CD4-positive, alpha-beta T cell treated with Interleukin-15 for 4 hours (primary cell): Measurements from ENCODE around the gene KLHL28.

Source experiments
- DNase-seq: peaks from one replicate; pipeline ENCODE4 v3.0.0-alpha.2; 2020; ENCODE audit warnings: low spot score

KLHL28 gene, protein sequence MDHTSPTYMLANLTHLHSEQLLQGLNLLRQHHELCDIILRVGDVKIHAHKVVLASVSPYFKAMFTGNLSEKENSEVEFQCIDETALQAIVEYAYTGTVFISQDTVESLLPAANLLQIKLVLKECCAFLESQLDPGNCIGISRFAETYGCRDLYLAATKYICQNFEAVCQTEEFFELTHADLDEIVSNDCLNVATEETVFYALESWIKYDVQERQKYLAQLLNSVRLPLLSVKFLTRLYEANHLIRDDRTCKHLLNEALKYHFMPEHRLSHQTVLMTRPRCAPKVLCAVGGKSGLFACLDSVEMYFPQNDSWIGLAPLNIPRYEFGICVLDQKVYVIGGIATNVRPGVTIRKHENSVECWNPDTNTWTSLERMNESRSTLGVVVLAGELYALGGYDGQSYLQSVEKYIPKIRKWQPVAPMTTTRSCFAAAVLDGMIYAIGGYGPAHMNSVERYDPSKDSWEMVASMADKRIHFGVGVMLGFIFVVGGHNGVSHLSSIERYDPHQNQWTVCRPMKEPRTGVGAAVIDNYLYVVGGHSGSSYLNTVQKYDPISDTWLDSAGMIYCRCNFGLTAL

DNA sequence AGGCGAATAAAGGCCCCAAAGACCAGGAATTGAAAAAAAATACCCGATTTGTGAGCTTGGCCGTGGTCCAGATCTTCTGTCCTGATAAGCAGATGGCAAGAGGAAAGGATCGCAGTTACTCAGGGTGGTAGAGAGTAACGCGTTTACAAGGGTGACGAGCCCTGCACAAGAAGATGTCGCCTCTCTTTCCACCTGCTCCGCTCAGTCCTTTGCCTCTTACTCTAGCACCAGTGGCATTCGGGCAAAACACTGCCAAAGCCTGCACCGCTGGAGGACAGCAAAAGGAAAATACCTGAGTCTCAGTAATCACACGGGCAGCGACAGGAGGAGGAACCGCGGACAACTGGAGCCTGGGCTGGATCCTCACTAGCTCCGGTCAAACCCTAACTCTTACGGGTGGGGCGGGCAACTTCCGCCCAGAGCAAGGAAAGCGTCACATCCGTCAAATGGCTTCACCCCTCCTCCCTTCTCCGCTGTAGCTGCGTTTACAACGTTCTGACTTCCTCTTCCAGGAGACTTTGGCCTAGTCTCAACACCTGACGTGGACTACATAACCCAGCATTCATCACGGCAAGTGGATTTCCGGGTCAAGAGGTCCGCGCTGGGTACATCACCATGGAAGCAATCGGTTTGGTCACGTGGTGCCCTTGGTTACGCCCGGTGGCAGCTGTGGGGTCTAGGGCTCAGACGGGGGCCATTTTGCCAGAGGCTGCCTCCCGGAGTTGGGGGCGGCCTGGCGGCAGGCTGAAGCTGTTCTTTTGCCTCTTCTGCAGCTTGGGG is at the start of gene KLHL28, which contains the start of gene TOGARAM1:
TSS of gene KLHL28 (minus strand) at position 394 of the 780 bp plus-strand sequence. CDS start 16,019 bp downstream, outside the sequence.
TSS of gene TOGARAM1 (plus strand) at position 637 of the 780 bp plus-strand sequence. CDS start 232 bp downstream, outside the sequence.
- peak; percentile 98 for DNase-seq

DNA sequence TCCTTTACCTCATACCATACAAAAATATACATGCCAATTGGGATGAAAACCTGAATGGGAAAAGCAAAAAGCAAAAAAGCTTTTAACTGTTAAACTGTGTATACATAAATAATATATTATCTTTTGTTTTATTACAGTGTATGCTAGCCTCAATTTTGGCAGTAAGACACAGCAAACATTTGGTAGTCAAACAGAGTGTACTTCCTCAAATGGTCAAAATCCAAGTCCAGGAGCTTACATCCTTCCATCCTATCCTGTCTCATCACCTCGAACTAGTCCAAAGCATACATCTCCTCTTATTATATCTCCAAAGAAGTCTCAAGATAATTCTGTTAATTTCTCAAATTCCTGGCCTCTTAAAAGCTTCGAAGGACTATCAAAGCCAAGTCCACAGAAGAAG is 42.2 kb upstream of the KLHL28 start:
- DNase-seq: no peak

DNA sequence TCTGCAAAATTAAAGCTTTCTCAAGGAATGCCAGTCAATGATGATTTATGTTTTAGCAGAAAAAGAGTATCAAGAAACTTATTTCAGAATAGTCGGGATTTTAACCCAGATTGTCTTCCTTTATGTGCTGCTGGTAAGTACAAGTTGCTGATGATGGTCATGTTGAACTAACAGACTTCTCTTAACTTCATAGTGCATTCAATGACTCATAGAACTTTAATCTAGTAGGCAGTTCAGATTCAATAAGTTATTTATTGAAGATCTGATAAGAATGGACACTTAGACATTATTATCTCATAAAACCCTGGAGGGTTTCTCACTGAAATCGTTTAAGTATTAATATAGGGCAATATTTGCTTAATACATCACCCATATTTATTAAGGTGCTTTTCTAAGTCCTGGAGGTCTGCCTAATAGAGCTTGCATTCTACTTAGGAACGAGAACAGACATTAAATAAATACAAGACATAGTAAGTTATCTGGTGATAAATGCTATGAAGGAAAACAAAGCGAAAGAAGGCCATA is 34.1 kb upstream of the KLHL28 start:
- DNase-seq: no peak

DNA sequence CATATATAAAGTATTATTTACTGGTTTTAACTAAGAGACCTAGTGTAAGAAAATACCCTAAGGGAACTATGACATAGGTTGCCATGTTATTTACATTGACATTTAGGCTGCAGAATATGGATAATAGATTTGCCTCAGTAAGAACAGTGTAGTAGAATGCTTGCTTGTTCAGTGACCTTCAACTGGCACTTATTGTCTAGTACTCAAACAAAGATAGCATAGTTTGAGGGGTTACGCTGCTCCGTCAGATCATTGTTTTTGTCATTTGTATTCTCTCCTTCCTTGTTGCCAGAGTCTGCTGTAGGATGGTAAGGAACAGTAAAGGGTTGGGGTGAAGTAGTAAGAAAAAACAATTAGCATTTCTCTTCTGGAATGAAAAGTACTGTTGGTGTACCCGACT is 33.4 kb upstream of the KLHL28 start:
- DNase-seq: no peak

DNA sequence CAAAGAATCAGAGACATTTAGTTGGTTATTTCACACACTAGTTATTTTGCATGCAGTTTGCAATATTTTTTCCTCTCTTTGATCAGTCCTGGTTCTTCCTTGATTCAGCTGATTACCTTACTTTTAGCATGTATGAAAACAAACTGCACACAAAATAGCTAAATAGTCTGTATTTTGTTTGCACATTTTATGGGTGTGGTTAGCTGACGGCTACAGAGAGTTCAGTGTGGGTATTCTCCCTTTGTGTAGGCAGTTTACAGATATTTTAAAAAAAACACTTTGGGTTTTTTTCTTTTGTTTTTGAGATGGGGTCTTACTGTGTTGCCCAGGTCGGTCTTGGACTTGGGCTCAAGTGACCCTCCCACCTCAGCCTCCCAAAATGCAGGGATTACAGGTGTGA is 28.8 kb upstream of the KLHL28 start:
- DNase-seq: no peak

DNA sequence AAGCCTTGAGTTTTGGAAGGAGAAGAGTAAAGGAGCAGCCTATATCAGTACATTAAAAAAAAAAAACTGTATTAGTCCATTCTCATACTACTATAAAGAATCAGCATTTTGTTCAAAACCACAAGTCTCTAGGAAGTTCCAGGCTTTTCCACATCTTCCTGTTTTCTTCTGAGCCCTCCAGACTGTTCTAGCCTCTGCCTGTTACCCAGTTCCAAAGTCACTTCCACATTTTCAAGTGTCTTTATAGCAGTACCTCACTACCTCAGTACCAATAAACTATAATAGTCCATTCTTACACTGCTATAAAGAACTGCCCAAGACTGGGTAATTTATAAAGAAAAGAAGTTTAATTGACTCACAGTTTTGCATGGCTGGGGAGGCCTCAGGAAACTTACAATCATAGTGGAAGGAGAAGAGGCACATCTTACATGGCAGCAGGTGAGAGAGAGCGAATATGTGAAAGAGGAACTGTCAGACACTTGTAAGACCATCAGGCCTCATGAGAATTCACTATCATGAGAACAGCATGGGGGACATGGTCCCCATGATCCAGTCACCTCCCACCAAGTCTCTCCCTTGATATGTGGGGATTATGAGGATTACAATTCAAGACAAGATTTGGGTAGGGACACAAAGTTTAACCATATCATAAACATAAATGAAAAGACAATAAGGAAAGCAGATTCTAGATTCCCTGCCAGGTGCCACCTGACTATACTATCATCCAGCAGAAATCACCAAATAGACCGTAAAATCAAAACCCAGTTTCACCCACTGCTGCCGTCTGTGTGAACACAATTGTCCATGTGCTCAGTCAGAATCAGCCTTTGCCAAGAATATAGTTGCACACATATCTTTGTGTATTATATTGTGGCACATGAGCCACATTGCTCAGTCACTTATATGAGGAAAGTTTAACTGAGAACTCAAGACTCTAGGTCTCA is 28.0 kb upstream of the KLHL28 start:
- no peak for DNase-seq

DNA sequence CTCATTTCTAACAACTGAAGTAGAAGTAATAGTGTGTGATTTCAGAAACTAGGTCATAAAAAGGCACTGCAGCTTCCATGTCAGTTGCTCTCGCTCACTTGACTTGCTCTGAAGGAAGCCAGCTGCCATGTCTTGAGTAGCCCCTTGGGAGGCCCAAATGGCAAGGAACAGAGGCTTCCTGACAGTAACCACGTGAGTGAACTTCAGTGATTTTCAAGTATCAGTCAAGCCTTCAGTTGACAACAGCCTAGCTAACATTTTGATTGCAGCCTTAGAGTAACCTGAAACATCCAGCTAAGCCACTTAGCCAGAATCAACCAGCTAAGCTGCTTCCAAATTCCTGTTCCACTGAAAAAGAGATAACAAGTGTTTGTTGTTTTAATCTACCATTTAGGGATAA is 26.9 kb upstream of the KLHL28 start:
- DNase-seq: no peak

DNA sequence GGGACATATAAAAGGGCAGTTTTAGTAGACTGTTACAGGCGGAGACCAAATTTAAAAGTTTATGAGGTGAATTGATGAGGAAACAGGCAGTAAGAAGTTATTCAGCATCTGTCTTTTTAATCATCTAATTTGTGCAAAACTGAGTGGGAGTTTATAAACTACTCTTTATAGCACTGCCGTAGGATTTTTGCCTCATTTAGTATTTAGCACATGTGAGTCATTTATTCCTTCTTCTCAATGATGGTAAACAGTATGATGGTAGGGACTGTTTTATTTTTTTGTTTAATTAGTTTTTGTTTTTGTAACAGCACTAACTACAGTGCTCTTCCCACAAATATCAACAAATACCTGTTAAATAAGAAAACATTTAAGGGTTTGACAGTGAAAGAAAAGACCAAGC is 20.8 kb upstream of the KLHL28 start:
- no peak for DNase-seq

DNA sequence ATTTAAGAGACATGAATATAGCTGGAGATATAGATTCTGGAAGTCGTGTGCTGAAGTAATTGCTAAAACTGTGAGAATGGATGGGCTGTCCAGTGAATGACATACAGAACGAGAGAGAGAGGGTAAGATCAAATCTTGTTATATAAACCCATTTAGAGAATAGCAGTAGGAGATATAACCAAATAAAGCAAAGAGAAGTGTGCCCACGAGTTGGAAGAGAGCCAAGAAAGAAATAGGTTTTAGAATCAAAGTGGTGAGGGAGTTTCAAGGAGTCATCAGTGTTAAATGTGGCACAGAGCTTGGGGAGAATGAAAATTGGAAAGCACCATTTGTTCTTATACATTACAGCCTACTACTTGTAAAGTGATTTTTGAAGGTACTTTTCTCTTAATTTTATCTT is 19.5 kb upstream of the KLHL28 start:
- DNase-seq: no peak

DNA sequence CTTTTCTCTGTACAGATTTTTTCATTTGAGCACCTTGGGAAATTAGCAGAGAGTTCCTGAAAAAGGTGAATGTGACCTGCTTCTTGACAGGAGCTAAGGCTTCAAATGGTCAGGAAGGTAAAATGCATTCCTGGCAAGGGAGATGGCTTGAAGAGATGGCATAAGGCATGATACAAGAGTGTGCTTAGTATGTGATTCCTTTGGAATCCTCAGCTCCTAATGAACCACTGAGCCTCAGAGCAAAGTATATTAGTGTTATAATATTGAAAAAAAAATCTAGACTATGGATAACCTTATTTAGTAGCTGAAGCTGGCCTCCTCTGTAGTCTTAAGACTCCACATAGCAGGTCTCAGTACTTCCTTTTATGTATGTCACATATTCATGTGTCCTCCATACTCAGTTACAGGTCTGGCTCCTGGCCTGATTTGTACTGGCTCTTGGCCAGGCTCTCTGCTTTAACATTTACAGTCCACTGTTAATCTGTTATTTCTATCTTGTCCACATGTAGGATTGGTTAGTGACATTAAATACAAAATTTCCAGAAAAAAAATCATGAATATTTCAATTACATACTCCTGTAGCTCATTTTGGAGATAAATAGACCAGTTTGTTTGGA is 18.1 kb upstream of the KLHL28 start:
- DNase-seq: no peak

DNA sequence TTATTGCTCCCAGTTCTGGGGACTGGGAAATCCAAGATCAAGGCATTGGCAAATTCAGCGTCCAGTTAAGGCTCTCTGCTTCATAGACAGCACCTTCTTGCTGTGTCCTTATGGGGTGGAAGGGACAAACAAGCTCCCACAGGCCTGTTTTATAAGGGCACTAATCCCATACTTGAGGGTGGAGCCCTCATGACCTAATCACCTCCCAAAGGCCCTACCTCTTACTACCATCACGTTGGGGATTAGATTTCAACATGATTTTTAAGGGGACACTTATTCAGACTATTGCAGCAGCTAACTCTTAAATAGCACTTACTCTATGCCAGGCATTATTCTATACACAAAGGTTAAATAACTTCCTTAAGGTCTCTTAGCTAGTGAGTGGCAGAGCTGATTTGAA is 17.5 kb upstream of the KLHL28 start:
- no peak for DNase-seq

DNA sequence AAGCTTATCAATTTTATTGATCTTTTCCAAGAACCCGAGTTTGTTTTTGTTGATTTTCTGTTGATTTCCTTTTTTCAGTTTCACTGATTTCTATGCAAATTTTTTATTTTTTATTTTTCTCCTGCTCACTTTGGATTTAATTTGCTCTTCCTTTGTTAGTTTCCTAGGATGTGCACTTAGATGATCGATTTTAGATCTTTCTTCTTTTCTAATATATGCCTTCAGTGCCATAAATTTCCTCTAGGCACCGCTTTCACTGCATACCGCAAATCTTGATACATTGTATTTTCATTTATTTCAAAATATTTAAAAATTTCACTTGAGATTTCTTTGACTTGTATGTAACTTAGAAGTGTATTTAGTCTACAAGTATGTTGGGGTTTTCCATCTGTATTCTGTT is 9.7 kb upstream of the KLHL28 start:
- no peak for DNase-seq

DNA sequence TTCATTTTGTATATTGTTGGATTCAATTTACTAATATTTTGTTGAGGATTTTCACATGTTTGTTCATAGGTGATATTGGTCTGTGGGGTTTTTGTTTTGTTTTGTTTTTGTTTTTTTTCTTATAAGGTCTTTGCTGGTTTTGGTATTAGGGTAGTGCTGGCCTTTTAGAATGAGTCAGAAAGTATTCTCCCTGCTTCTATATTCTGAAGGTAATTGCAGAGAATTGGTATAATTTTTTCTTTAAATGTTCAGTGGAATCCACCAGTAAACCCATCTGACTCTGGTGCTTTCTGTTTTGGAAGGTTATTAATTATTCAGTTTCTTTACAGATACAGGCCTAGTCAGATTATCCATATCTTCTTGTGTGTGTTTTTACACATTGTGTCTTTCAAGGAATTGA is 9.2 kb upstream of the KLHL28 start:
- no peak for DNase-seq

DNA sequence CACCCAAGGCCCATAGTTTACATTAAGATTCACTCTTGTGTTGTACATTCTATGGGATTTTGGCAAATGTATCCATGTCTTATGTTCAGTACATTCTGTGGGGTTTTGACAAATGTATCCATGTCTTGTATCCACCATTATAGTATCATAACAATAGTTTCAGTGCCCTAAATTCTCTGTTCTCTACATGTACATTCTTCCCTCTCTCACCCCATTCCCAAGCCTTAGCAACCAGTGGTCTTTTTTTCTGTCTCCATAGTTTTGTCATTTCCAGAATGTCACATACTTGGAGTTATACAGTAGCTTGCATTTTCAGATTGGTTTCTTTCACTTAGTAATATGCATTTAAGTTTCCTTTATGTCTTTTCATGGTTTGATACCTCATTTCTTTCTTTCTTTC is 7.0 kb upstream of the KLHL28 start:
- DNase-seq: no peak

DNA sequence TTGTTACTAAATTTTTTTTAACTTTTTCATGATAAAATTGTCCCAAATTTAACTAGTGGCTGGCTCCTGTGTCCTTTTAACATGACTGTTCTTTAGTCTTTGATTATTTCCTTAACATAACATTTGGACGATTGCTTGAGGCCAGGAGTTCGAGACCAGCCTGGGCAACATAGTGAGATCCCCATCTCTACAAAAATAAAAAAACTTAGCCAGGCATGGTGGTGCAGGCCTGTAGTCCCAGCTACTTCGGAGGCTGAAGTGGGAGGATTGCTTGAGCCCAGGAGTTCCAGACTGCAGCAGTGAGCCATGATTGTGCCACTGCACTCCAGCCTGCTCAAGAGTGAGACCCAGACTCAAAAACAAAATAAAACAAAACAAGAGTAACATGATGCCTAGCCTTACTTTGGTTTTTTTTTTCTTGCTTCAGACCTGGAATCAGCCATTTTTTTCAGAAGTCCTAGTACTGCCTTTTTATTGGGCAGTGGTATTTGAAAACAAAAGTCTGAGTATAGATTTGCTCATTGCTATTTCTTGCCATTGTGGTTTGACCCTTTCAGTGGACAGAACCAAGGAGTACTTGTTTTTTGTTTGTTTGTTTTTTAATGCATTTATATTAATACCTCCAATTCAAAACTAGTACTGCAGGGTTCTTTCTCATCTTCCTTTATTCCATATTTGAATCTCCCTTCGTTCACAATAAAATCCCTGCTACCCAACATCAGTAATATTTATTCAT is 5.0 kb upstream of the KLHL28 start:
- no peak for DNase-seq

DNA sequence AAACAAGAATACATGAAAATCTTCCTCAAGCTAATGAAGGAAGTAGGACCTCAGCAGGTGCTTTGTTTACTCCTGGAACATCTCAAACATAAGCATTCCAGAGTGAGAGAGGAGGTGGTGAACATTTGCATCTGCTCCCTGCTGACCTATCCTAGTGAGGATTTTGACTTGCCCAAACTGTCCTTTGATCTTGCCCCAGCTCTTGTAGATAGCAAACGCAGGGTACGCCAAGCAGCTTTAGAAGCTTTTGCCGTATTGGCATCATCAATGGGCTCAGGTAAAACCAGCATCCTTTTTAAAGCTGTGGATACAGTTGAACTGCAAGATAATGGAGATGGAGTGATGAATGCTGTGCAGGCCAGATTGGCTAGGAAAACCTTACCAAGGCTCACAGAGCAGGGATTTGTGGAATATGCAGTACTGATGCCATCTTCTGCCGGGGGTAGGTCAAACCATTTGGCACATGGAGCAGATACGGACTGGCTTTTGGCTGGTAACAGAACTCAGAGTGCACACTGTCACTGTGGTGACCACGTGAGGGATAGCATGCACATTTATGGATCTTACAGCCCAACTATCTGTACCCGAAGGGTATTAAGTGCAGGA is 2.1 kb upstream of the KLHL28 start:
- no peak for DNase-seq

DNA sequence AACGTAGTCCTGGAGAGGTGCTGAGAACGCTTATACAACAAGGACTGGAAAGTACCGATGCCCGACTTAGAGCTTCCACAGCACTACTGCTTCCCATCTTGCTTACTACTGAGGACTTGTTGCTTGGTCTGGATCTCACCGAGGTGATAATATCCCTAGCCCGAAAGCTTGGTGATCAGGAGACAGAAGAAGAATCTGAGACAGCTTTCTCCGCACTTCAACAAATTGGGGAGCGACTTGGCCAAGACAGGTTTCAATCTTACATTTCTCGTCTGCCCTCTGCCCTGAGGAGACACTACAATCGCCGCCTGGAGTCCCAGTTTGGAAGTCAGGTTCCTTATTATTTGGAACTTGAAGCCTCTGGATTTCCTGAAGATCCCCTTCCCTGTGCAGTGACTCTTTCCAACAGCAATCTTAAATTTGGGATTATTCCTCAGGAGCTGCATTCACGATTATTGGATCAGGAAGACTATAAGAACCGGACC is 1.3 kb upstream of the KLHL28 start:
- no peak for DNase-seq

DNA sequence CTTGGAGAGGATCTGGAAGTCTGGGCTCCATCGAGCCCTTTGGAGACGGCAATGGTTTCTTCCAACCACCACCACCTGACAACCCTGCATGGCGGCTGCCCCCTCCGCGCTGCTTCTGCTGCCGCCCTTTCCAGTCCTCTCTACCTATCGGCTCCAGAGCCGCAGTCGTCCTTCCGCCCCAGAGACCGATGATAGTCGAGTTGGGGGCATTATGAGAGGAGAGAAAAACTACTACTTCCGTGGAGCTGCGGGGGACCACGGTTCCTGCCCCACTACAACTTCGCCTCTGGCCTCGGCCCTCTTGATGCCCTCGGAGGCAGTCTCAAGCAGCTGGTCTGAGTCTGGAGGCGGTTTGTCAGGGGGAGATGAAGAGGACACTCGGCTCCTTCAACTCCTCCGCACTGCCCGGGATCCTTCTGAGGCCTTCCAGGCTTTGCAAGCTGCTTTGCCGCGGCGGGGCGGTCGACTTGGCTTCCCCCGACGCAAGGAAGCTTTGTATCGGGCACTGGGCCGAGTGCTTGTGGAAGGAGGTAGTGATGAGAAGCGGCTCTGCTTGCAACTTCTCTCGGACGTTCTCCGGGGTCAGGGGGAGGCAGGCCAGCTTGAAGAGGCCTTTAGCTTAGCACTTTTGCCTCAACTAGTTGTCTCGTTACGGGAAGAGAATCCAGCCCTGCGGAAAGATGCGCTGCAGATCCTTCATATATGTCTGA is 742 bp upstream of the KLHL28 start:
- DNase-seq: no peak

DNA sequence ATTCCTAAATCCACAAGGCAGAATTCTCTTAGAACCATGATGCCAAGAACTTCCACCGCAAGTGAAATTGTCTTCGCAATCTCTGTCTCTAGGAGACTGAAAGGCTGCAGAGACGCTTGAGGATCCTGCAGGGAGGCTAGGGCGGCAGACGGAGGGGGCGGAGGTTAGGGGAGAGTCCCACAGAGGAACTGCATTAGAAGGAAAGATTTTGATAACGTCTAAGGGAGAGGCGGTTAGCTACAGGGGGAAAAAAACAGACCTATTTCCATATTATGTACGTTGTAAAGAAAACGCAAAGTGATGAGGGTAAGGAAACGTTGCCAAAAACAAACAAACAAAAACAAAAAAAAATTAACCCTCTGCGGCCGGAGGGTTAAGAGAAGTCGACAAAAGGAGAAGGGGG is 595 bp downstream of the KLHL28 start:
- DNase-seq: peak; percentile 51
